Measurements from ENCODE around the gene MAPKBP1. TPM values are rescaled to one million over a fixed set of nuclear protein-coding genes. Genes with fewer than 3 reads are reported as not detected.

The MAPKBP1 gene
- total RNA-seq, 1 donor from 2014 or later, result 19.4 TPM

- no peak for DNase-seq
These were observed 15.0 kb downstream of the MAPKBP1 start for GRCh38 chr15:41789236-41789635.

- DNase-seq, result no peak
These were observed 15.4 kb downstream of the MAPKBP1 start for GRCh38 chr15:41789662-41790061.

- no peak for DNase-seq
These were observed 15.9 kb downstream of the MAPKBP1 start for GRCh38 chr15:41790169-41790568.

- DNase-seq, result peak; percentile 87
These were observed 16.7 kb downstream of the MAPKBP1 start for GRCh38 chr15:41790756-41791546.

GRCh38 chr15:41791547-41791937 lies 17.3 kb downstream of the MAPKBP1 start:
- DNase-seq, result no peak

- DNase-seq, result no peak
These were observed 17.8 kb downstream of the MAPKBP1 start for GRCh38 chr15:41792000-41792637.

- no peak for DNase-seq
These were observed 19.8 kb downstream of the MAPKBP1 start for GRCh38 chr15:41794081-41794480.

- DNase-seq, result peak; percentile 84
These were observed 21.9 kb downstream of the MAPKBP1 start for GRCh38 chr15:41795996-41796856.

GRCh38 chr15:41797201-41797944 lies 23.1 kb downstream of the MAPKBP1 start:
- DNase-seq, result no peak

- no peak for DNase-seq
These were observed 24.6 kb downstream of the MAPKBP1 start for GRCh38 chr15:41798607-41799487.

- no peak for DNase-seq
These were observed 25.2 kb downstream of the MAPKBP1 start for GRCh38 chr15:41799488-41799805.

- DNase-seq, result no peak
These were observed 26.9 kb downstream of the MAPKBP1 start for GRCh38 chr15:41801185-41801584.

- DNase-seq, result peak; percentile 48
These were observed 27.7 kb downstream of the MAPKBP1 start for GRCh38 chr15:41801850-41802455.

- no peak for DNase-seq
These were observed 30.1 kb downstream of the MAPKBP1 start for GRCh38 chr15:41804361-41804760.

GRCh38 chr15:41804916-41805666 lies 30.8 kb downstream of the MAPKBP1 start:
- DNase-seq, result peak; percentile 60

- DNase-seq, result no peak
These were observed 31.4 kb downstream of the MAPKBP1 start for GRCh38 chr15:41805711-41806110.

- DNase-seq, result no peak
These were observed 32.3 kb downstream of the MAPKBP1 start for GRCh38 chr15:41806291-41807181.

GRCh38 chr15:41809121-41809520 lies 34.8 kb downstream of the MAPKBP1 start:
- DNase-seq, result no peak

- DNase-seq, result no peak
These were observed 35.4 kb downstream of the MAPKBP1 start for GRCh38 chr15:41809526-41810220.

Data from dermis blood vessel endothelial cell (primary cell).